ENCODE measurements around the gene VPS41.
"Not testable (repeated sequence)": the region's sequence is repeated elsewhere in the genome, so short reads cannot be mapped to it uniquely, and the experiment has no call there.

The VPS41 gene

GRCh38 chr7:38908759-38909335 lies at the start of gene VPS41:
VPS41 (minus strand) TSS chr7:38909191; CDS start chr7:38909174, 17 bp downstream.
- no peak for FAIRE-seq

GRCh38 chr7:38955892-38956291 lies 46.9 kb upstream of the VPS41 start:
- FAIRE-seq = no peak

GRCh38 chr7:38953971-38954370 lies 45.0 kb upstream of the VPS41 start:
- FAIRE-seq = no peak

- FAIRE-seq = no peak
Observed at GRCh38 chr7:38953227-38953626, 44.2 kb upstream of the VPS41 start.

GRCh38 chr7:38951213-38951612 lies 42.2 kb upstream of the VPS41 start:
- no peak for FAIRE-seq

GRCh38 chr7:38950309-38950708 lies 41.3 kb upstream of the VPS41 start:
- FAIRE-seq = no peak

- not testable (repeated sequence) for FAIRE-seq
Observed at GRCh38 chr7:38947541-38947940, 38.5 kb upstream of the VPS41 start.

- no peak for FAIRE-seq
Observed at GRCh38 chr7:38942431-38943051, 33.5 kb upstream of the VPS41 start.

- no peak for FAIRE-seq
Observed at GRCh38 chr7:38940774-38941173, 31.8 kb upstream of the VPS41 start.

GRCh38 chr7:38938589-38938988 lies 29.6 kb upstream of the VPS41 start:
- no peak for FAIRE-seq

- no peak for FAIRE-seq
Observed at GRCh38 chr7:38938001-38938485, 29.1 kb upstream of the VPS41 start.

- FAIRE-seq = no peak
Observed at GRCh38 chr7:38936641-38937040, 27.6 kb upstream of the VPS41 start.

- no peak for FAIRE-seq
Observed at GRCh38 chr7:38934536-38934935, 25.5 kb upstream of the VPS41 start.

- no peak for FAIRE-seq
Observed at GRCh38 chr7:38934051-38934450, 25.1 kb upstream of the VPS41 start.

GRCh38 chr7:38932509-38933168 lies 23.6 kb upstream of the VPS41 start:
- FAIRE-seq = peak; percentile 43

GRCh38 chr7:38929460-38930171 lies 20.6 kb upstream of the VPS41 start:
- no peak for FAIRE-seq

- FAIRE-seq = no peak
Observed at GRCh38 chr7:38928506-38928905, 19.5 kb upstream of the VPS41 start.

- no peak for FAIRE-seq
Observed at GRCh38 chr7:38927751-38928150, 18.8 kb upstream of the VPS41 start.

- no peak for FAIRE-seq
Observed at GRCh38 chr7:38920731-38921130, 11.7 kb upstream of the VPS41 start.

- FAIRE-seq = no peak
Observed at GRCh38 chr7:38916396-38916795, 7.4 kb upstream of the VPS41 start.

GRCh38 chr7:38909870-38910269 lies 879 bp upstream of the VPS41 start:
- FAIRE-seq = no peak

GRCh38 chr7:38907766-38908165 lies 1.2 kb downstream of the VPS41 start:
- no peak for FAIRE-seq

GRCh38 chr7:38907066-38907465 lies 1.9 kb downstream of the VPS41 start:
- no peak for FAIRE-seq
